GM19025 (cell line): ENCODE measurements around the gene OR14I1.
"Not testable (repeated sequence)": the region's sequence is repeated elsewhere in the genome, so short reads cannot be mapped to it uniquely, and the experiment has no call there.

ENCODE experiments used
- ATAC-seq: cut with Tn5 transposase; IDR thresholded peaks from one replicate; pipeline ENCODE4 v1.9.1; 2021; ENCODE audit warnings: mild to moderate bottlenecking, low read depth, moderate library complexity; ENCODE audit not compliant: unreplicated experiment

Gene OR14I1

GRCh38 chr1:248688527-248689298 is 13.9 kb downstream of the OR14I1 start:
- ATAC-seq: peak; percentile 76

- ATAC-seq: peak; percentile 49
Measured at GRCh38 chr1:248686815-248687214, 15.8 kb downstream of the OR14I1 start.

GRCh38 chr1:248681651-248682050 is 20.9 kb downstream of the OR14I1 start:
- no peak for ATAC-seq

GRCh38 chr1:248670003-248670402 is 32.6 kb downstream of the OR14I1 start:
- ATAC-seq: no peak

- peak; percentile 95 for ATAC-seq
Measured at GRCh38 chr1:248663453-248664328, 38.9 kb downstream of the OR14I1 start.

- peak; percentile 42 for ATAC-seq
Measured at GRCh38 chr1:248656797-248657196, 45.8 kb downstream of the OR14I1 start.

- not testable (repeated sequence) for ATAC-seq
Measured at GRCh38 chr1:248655354-248655753, 47.2 kb downstream of the OR14I1 start, which contains the start of gene OR2T27. OR2T27 (minus strand) TSS chr1:248655528; CDS start chr1:248650884, 4,644 bp downstream.
